OCI-M2 (cell line): ENCODE results near the gene ADAMTS18.

ENCODE experiments used
- DNase-seq: peaks from one replicate; lab custom pipeline; 2025; ENCODE audit not compliant: unreplicated experiment; lab: John Stamatoyannopoulos, UW

ADAMTS18 gene

DNA sequence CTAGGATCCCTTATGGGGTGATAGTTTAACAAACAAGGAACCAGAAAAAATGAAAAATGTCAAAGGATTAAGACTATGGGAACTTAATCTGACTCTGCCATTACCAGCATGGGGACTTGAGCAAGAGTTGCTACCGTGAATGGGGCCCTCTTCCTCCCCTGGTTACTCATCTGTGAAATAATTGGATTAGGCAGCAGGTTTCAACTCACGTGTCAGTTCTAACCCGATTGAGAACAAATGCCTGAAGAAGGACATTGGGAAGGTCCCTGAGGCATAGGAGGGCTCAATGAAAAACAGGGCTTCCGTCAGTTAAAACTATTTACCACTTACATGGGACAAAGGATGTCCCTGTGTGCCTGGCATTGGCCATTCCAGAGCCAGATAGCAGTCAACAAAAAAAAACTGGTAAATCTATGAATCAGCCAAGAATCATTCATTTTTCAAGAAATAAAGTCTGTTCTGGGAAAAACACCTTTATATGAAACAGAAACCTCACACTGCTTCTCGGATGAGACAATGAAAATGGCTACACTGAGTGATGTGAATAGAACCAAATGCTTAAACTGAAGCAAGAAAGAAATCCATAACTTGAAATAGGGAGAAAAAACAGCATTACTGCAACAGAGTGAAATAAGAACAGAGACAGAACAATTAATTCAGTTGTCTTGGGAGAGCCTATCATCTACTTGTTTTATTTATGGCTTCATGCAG is 104.3 kb downstream of the ADAMTS18 start:
- DNase-seq: no peak

GRCh38 chr16:77328768-77329167 is 106.1 kb downstream of the ADAMTS18 start:
- no peak for DNase-seq

GRCh38 chr16:77328274-77328673 is 106.6 kb downstream of the ADAMTS18 start:
- no peak for DNase-seq

DNA sequence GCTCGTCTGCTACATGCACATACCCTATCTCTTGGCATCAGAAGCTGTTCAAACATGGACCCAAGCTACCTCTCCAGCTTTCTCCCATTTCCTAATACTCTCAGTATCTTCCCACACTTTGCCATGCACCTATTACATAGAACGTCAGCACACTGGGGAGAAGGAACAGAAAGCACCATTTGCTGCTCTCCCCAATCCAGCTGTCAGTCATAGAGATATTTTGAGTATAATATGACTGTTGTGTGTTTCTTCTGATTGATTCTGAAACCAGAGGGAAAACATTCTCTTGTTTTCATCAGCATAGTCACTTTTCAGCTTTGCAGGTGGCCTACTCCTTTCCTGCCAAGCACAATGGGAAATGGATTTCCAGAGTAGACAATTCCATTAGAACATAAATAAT is 107.1 kb downstream of the ADAMTS18 start:
- DNase-seq: no peak

- DNase-seq: no peak
These were observed 110.1 kb downstream of the ADAMTS18 start for GRCh38 chr16:77324729-77325128.

DNA sequence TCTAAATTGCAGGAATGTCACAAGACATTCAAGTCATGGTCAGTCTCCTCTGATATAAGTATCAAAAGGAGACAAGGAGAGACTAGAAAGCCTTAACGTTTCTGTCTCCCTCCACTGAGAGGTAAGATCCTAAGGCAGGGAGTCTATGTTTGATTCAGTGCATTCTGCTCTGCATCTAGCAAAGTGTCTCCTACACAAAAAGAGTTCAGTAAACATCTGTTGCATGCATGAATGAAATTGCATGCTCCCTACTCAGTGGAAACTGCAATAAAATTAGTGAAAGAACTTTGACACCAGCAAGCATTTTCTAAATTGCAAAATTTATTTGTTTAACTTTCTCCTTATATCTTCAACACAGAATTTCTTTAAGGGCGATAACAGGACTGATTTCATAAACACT is 111.1 kb downstream of the ADAMTS18 start:
- DNase-seq: no peak

DNA sequence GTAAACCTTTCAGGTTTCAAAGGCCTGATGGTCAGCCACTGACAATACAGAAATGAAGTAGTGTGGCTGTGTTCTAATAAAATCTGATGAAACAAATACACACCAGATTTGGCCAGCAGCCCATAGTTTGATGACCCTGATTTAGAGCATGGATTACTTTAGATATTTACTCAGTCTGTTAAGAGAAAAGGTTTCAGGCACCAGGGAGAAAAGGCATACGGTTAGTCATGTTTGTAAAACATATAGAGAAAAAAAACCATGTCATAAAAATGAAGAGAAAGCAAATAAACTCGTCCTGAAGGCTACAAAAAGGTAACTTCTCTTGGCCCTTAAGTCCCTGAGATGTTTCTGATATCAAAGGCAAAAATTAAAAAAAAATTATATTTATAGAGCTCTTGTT is 112.1 kb downstream of the ADAMTS18 start:
- no peak for DNase-seq

GRCh38 chr16:77317059-77317458 is 117.8 kb downstream of the ADAMTS18 start:
- no peak for DNase-seq

DNA sequence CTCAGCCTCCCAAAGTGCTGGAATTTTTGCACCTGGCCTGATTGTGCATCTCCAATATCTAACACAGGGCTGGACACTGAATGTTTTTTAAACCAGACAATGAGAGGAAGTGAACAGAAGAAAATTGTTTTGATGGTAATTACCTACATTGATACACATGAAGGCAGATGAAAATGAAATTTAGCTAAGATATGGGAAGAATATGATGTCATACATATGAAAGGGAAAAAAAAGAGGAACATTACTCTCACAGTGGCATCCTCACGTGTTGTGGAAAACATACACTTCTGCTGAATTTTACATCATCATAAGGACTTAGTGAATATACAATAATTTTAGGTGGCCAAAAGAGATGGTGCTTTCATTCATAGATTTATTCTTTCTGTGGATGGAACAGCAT is 124.0 kb downstream of the ADAMTS18 start:
- DNase-seq: no peak

DNA sequence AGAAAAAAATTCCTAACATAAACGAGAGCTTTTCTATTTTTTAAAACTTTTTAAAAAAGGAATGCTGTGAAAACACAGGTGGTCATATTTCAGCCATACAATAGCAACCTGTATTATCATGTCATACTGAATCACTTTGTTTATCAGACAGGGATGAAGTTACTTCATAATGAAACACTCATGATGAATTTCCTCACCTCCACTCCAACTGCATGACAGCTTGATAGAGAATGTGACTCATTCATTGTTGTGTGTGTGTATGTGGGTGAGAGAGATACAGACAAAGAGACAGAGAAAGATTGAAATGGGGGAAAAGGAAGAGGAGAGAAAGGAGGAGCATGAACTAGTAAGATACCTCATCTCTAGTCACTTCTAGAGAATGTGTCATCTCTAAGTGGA is 126.7 kb downstream of the ADAMTS18 start:
- DNase-seq: no peak

DNA sequence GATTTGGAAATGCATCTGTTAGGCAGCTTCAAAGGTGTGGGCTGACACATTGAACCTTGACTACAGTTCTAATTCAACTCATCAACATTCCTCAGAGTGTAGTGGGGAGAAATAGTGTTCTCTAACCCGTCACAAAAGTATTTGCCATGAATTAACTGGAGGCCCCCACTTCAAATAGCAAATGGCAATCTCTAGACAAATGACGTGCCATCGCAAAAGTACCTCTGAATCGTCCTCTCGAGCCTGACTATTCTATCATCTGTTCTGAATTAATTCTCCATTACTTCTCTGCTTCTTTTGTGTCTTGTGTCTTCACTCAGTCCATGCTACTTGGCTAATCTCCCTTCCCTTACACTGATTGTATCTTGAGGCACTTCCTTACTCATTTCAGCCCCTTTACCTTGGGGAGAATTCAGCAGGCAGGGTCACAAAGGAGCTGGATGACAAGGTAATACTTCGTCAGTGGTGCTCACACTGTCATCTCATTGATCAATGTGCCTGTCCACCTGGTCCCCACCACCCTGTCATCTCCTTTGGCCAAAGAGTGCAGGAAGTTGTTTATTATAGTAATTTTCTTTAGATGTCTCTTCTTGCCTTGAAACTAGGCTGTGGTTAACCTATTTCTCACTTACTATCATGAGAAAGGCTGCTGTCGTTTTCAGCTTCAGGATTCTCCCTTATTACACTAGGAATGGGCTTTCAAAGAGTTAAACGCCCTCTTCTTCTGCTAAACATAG is 127.2 kb downstream of the ADAMTS18 start:
- DNase-seq: no peak

DNA sequence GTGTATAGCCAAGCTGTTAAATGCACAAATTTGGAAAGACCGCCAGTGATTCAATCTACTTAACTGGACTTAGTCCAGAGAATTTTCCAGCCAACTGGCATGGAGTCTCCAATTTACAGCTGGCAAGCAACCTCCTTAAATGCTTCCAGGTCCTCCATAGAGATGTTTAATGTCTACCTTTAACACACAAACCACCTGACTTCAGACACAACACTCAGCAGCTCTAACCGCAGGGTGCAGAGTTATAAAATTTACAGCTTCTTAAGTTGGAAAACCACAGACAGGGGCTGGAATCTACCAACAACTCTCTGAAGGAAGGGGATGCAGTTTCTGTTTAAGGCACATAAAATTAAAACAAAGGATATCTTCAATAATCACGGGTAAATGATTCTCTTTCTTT is 128.8 kb downstream of the ADAMTS18 start:
- DNase-seq: no peak

DNA sequence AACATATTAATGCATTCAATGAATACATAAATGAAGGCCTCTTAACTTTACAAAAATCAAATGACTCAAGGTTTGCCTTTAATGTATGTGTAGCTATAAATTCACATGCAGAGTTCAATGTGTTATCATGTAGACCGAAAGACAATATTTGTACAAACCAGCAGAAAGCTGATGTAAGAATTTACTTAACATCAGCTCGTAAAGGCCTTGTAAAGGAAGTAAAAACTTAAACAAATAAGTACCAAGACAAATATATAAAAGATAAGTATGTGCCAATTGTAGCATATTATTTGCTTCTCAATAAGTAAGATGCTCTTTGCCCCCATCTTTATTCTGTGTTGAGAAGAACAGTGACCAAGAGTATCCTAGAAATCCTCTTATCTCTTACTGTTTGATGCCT is 130.0 kb downstream of the ADAMTS18 start:
- DNase-seq: no peak

GRCh38 chr16:77304134-77304533 is 130.7 kb downstream of the ADAMTS18 start:
- no peak for DNase-seq

DNA sequence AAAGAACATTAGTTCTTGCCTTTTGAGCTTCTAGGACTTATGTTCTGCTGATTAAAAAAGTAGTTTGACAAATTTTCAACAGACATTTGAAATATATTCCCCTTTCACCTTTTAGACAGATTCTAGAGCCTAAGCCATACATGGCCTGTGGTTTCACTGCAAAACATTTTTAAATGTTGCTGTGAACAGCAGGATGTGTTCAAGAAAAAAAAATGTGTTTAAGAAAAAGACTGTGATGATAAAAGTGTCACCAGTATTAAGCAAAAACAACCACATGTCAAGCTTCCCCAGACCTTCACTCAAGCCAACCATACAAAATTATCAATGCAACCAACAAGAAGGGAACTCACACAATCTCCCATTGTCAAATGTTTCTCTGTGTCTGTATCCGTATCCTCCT is 132.2 kb downstream of the ADAMTS18 start:
- no peak for DNase-seq

- DNase-seq: no peak
These were observed 132.6 kb downstream of the ADAMTS18 start for GRCh38 chr16:77302249-77302648.

DNA sequence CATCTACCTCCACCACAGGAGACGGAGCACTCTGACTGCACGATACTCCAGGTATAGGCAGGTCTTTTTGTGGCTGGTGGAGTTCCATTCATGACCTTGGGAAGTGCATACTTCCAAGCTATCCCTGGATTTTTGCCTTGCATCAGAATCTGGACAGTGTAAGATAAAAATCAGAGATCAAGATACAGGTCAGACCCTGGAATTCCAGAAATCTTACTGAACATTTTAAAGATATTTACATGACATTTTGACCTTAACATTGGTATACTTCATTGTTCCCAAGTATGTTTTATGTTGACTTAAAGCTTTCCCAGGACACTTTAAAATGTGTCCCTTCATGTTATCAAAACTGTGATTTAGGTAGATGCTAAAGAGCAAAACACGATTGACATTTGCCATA is 134.6 kb downstream of the ADAMTS18 start:
- DNase-seq: no peak

DNA sequence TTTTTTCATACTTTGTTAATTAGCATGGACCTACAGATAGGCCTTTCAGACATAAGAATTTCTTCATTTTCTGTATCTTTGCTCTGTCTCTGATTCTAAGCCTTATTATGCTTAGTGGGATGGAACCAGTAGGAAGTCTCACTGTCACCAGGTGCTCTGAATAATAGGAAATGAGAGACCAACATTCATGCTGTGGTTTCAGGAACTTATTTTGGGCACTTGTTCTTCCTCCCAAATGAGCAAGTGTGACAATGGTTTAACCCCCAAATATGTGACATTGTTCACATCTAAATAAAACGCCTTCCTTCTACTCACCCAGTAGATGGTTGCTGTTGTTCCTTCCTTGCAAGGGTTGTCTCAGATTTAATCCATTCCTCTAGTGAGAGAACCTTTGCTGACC is 135.4 kb downstream of the ADAMTS18 start:
- DNase-seq: no peak

- DNase-seq: no peak
These were observed 136.1 kb downstream of the ADAMTS18 start for GRCh38 chr16:77298418-77299360.

DNA sequence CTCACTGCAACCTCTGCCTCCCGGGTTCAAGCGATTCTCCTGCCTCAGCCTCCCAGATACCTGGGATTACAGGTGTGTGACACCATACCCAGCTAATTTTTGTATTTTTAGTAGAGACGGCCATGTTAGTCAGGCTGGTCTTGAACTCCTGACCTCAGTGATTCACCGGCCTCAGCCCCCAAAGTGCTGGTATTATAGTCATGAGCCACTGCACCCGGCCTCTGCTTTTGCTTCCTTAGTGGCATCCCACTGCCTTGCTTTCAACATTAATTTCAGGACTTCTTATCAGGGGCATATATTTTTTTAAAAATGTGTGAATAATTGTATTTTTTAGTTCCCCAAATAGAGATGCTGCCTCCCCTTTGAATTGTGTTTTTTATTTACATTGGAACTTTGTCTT is 136.8 kb downstream of the ADAMTS18 start:
- DNase-seq: no peak

DNA sequence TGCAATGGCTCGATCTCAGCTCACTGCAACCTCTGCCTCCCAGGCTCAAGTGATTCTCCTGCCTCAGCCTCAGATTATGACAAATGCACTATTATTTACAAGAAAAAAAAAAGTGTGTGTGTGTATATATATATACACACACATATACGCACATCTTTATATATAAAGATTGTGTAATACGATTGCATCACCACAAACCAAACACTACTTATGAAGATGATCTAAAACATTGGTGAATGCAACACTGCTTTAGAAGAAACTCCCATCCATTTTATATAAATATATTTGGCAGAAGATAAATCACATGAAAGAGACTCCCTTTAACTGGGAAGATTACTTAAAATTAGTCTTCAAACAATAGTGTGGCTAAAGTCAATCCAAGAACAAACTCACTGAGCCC is 138.9 kb downstream of the ADAMTS18 start:
- no peak for DNase-seq
